SK-N-SH treated with all-trans-retinoic acid at 6 μM for 48 hours (cell line): ENCODE measurements around the gene KCTD13.

Source experiments
- BACH2 ChIP-seq: fragments of 250-450 bp; sonication (Bioruptor Pico); IDR thresholded peaks from 2 replicates; pipeline ENCODE4 v1.9.0; 2021; ENCODE audit warnings: mild to moderate bottlenecking, borderline replicate concordance
- CSDC2 ChIP-seq: fragments of 250-450 bp; sonication (Bioruptor Pico); IDR thresholded peaks from 2 replicates; pipeline ENCODE4 v1.5.0; 2020; ENCODE audit warnings: mild to moderate bottlenecking, moderate library complexity
- GLIS3 ChIP-seq: fragments of 250-450 bp; sonication (Bioruptor Pico); IDR thresholded peaks from 2 replicates; pipeline ENCODE4 v1.5.0; 2020; ENCODE audit warnings: mild to moderate bottlenecking, moderate library complexity
- ISL1 ChIP-seq: fragments of 250-450 bp; sonication (Bioruptor Pico); IDR thresholded peaks from 2 replicates; pipeline ENCODE4 v2.1.2; 2022; ENCODE audit warnings: mild to moderate bottlenecking, moderate library complexity
- PPARA ChIP-seq: fragments of 250-450 bp; sonication (Bioruptor Pico); IDR thresholded peaks from 2 replicates; pipeline ENCODE4 v1.5.0; 2020; ENCODE audit warnings: mild to moderate bottlenecking, borderline replicate concordance
- TCF4 ChIP-seq: fragments of 250-450 bp; sonication (Bioruptor Pico); IDR thresholded peaks from 2 replicates; pipeline ENCODE4 v1.8.0; 2021; ENCODE audit warnings: mild to moderate bottlenecking, moderate library complexity, borderline replicate concordance
- ZFP3 ChIP-seq: fragments of 250-450 bp; sonication (Bioruptor Pico); IDR thresholded peaks from 2 replicates; pipeline ENCODE4 v1.5.0; 2020; ENCODE audit warnings: mild to moderate bottlenecking, moderate library complexity
- ZNF70 ChIP-seq: fragments of 450-650 bp; formaldehyde crosslinking; IDR thresholded peaks from 2 replicates; pipeline ENCODE4 v1.5.0; 2020; ENCODE audit warnings: mild to moderate bottlenecking, moderate library complexity
- TF ChIP-seq, protein P1 (sequence below): fragments of 250-450 bp; sonication (Bioruptor Pico); IDR thresholded peaks from 2 replicates; pipeline ENCODE4 v1.8.0; 2020; ENCODE audit warnings: mild to moderate bottlenecking, moderate library complexity, borderline replicate concordance

DNA sequence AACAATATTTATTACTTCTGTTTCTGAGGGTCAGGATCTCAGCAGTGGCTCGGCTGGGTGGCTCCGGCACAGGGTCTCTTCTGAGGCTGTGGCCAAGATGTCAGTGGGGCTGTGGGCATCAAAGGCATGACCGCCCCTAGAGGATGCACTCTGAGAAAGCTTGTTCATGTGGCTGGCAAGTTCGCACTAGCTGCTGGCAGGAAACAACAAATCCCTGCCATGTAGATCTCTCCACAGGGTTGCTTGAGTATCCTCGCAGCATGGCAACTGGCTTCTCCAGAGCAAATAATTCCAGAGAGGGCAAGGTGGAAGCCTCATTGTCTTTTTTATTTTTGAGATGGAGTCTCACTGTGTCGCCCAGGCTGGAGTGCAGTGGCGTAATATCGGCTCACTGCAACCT lies 12.5 kb downstream of the KCTD13 start:
- TF ChIP-seq BACH2 (CRISPR knock-in tag) (no peak), ZNF70 (CRISPR knock-in tag) (no peak), ISL1 (CRISPR knock-in tag) (no peak), TCF4 (CRISPR knock-in tag) (no peak), CSDC2 (CRISPR knock-in tag) (no peak), GLIS3 (CRISPR knock-in tag) (no peak), PPARA (CRISPR knock-in tag) (no peak), ZFP3 (no peak)
- TF ChIP-seq, protein P1, sequence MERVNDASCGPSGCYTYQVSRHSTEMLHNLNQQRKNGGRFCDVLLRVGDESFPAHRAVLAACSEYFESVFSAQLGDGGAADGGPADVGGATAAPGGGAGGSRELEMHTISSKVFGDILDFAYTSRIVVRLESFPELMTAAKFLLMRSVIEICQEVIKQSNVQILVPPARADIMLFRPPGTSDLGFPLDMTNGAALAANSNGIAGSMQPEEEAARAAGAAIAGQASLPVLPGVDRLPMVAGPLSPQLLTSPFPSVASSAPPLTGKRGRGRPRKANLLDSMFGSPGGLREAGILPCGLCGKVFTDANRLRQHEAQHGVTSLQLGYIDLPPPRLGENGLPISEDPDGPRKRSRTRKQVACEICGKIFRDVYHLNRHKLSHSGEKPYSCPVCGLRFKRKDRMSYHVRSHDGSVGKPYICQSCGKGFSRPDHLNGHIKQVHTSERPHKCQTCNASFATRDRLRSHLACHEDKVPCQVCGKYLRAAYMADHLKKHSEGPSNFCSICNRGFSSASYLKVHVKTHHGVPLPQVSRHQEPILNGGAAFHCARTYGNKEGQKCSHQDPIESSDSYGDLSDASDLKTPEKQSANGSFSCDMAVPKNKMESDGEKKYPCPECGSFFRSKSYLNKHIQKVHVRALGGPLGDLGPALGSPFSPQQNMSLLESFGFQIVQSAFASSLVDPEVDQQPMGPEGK (CRISPR knock-in tag) = no peak
